BLaER1 (cell line): Measurements from ENCODE around the gene HCFC1.

ENCODE experiments used
- H3K27ac ChIP-seq: shearing (Covaris generic); formaldehyde crosslinking; 2 replicates; pipeline ENCODE4 v1.8.1; 2022
- H3K27me3 ChIP-seq: shearing (Covaris generic); formaldehyde crosslinking; 2 replicates; pipeline ENCODE4 v1.8.1; 2022
- H3K36me3 ChIP-seq: shearing (Covaris generic); formaldehyde crosslinking; 2 replicates; pipeline ENCODE4 v1.8.1; 2022
- H3K4me1 ChIP-seq: shearing (Covaris generic); formaldehyde crosslinking; 2 replicates; pipeline ENCODE4 v1.8.1; 2022
- H3K4me2 ChIP-seq: shearing (Covaris generic); formaldehyde crosslinking; 2 replicates; pipeline ENCODE4 v1.8.1; 2022
- H3K4me3 ChIP-seq: shearing (Covaris generic); formaldehyde crosslinking; 2 replicates; pipeline ENCODE4 v1.8.1; 2022
- H3K9ac ChIP-seq: shearing (Covaris generic); formaldehyde crosslinking; 2 replicates; pipeline ENCODE4 v1.8.1; 2022
- H3K9me3 ChIP-seq: shearing (Covaris generic); formaldehyde crosslinking; 2 replicates; pipeline ENCODE4 v1.8.1; 2022
- H4K20me1 ChIP-seq: shearing (Covaris generic); formaldehyde crosslinking; 2 replicates; pipeline ENCODE4 v1.8.1; 2022
- Cebpa-rat ChIP-seq: shearing (Covaris generic); IDR thresholded peaks from 2 replicates; pipeline ENCODE4 v1.8.1; 2022

The HCFC1 gene

GRCh38 chrX:153909024-153909979, 62.3 kb downstream of the HCFC1 start:
- peaks cover 66% of the 10 kb centered on the region for H3K27me3 ChIP-seq
- TF ChIP-seq Cebpa-rat, result no peak
- H3K4me2 ChIP-seq, result peak overlapping the region; percentile 9; the same call in 1 of the 2 replicates
- no peaks in the 10 kb centered on the region; the same call in 1 of the 2 replicates for H3K9me3 ChIP-seq
- H3K27ac ChIP-seq, result no peak overlapping the region
- H3K36me3 ChIP-seq, result peaks cover 46% of the 10 kb centered on the region
- peaks cover 36% of the 10 kb centered on the region for H3K4me1 ChIP-seq
- no peak overlapping the region for H3K9ac ChIP-seq
- H4K20me1 ChIP-seq, result peaks cover 61% of the 10 kb centered on the region
- H3K4me3 ChIP-seq, result no peak overlapping the region

GRCh38 chrX:153908219-153908860, 63.3 kb downstream of the HCFC1 start:
- H3K9ac ChIP-seq, result no peak overlapping the region

GRCh38 chrX:153907456-153907855, 64.2 kb downstream of the HCFC1 start:
- no peak overlapping the region for H3K4me2 ChIP-seq
- TF ChIP-seq Cebpa-rat, result no peak

More at GRCh38 chrX:153908219-153908860, 63.3 kb downstream of the HCFC1 start:
- no peak overlapping the region; the same call in 1 of the 2 replicates for H3K4me2 ChIP-seq
- H3K4me3 ChIP-seq, result no peak overlapping the region
- H3K27me3 ChIP-seq, result peaks cover 58% of the 10 kb centered on the region
- H3K9me3 ChIP-seq, result no peaks in the 10 kb centered on the region; the same call in 1 of the 2 replicates
- no peak for TF ChIP-seq Cebpa-rat
- H3K4me1 ChIP-seq, result peaks cover 46% of the 10 kb centered on the region
- peaks cover 51% of the 10 kb centered on the region for H4K20me1 ChIP-seq
- H3K27ac ChIP-seq, result no peak overlapping the region
- peaks cover 38% of the 10 kb centered on the region for H3K36me3 ChIP-seq

GRCh38 chrX:153906126-153906917, 65.3 kb downstream of the HCFC1 start:
- Histone ChIP-seq H3K27me3 (peaks cover 60% of the 10 kb centered on the region), H3K9me3 (no peaks in the 10 kb centered on the region; the same call in 1 of the 2 replicates), H3K27ac (no peak overlapping the region), H4K20me1 (peaks cover 50% of the 10 kb centered on the region), H3K4me2 (no peak overlapping the region), H3K4me3 (no peak overlapping the region), H3K36me3 (peaks cover 23% of the 10 kb centered on the region), H3K4me1 (peaks cover 66% of the 10 kb centered on the region), H3K9ac (no peak overlapping the region)
- no peak for TF ChIP-seq Cebpa-rat

More at GRCh38 chrX:153907456-153907855, 64.2 kb downstream of the HCFC1 start:
- Histone ChIP-seq H3K9ac (no peak overlapping the region), H3K4me1 (peaks cover 55% of the 10 kb centered on the region), H3K27ac (no peak overlapping the region), H4K20me1 (peaks cover 46% of the 10 kb centered on the region), H3K9me3 (no peaks in the 10 kb centered on the region; the same call in 1 of the 2 replicates), H3K36me3 (peaks cover 30% of the 10 kb centered on the region), H3K27me3 (peaks cover 60% of the 10 kb centered on the region), H3K4me3 (no peak overlapping the region)

GRCh38 chrX:153905481-153906095, 66.0 kb downstream of the HCFC1 start:
- Histone ChIP-seq H3K27ac (0 out of 2 replicates have a peak overlapping the region, but pooled peaks have one; percentile 9), H3K36me3 (peaks cover 20% of the 10 kb centered on the region), H4K20me1 (peaks cover 50% of the 10 kb centered on the region), H3K9me3 (no peaks in the 10 kb centered on the region; the same call in 1 of the 2 replicates), H3K4me2 (no peak overlapping the region), H3K4me3 (no peak overlapping the region), H3K4me1 (peaks cover 72% of the 10 kb centered on the region), H3K27me3 (peaks cover 61% of the 10 kb centered on the region), H3K9ac (no peak overlapping the region)
- no peak for TF ChIP-seq Cebpa-rat

- Histone ChIP-seq H3K9ac (0 out of 2 replicates have a peak within 1 kb of the TSS, but pooled peaks have one; percentile 53), H3K36me3 (peaks cover 15% of the 10 kb centered on the region), H3K27ac (peak within 1 kb of the TSS; percentile 51), H3K4me2 (peak within 1 kb of the TSS; percentile 46), H4K20me1 (peaks cover 48% of the 10 kb centered on the region), H3K4me3 (no peak within 1 kb of the TSS), H3K27me3 (peaks cover 65% of the 10 kb centered on the region), H3K9me3 (no peaks in the 10 kb centered on the region), H3K4me1 (peaks cover 80% of the 10 kb centered on the region)
- TF ChIP-seq Cebpa-rat, result no peak
Measured at GRCh38 chrX:153903991-153904957, 67.3 kb downstream of the HCFC1 start, which contains the start of gene AVPR2. AVPR2 (plus strand) TSS chrX:153904673; CDS start chrX:153905146, 473 bp downstream.

GRCh38 chrX:153903238-153903980, 68.2 kb downstream of the HCFC1 start:
- no peak for TF ChIP-seq Cebpa-rat
- no peak overlapping the region for H3K9ac ChIP-seq
- peak overlapping the region; percentile 46 for H3K4me2 ChIP-seq
- peak overlapping the region; percentile 51; the same call in 1 of the 2 replicates for H3K27ac ChIP-seq
- H3K4me3 ChIP-seq, result no peak overlapping the region
- peaks cover 8% of the 10 kb centered on the region; the same call in 1 of the 2 replicates for H3K36me3 ChIP-seq
- no peaks in the 10 kb centered on the region for H3K9me3 ChIP-seq
- peaks cover 41% of the 10 kb centered on the region for H4K20me1 ChIP-seq
- H3K4me1 ChIP-seq, result peaks cover 73% of the 10 kb centered on the region
- peaks cover 64% of the 10 kb centered on the region for H3K27me3 ChIP-seq
